HUES6 (cell line): ENCODE measurements around the gene CACNG6.
A peak's percentile ranks its signal among the peaks of the same experiment; 100 is the strongest.

ENCODE experiments used
- H3K27ac ChIP-seq: 2 replicates; pipeline ENCODE4 v1.7.0; 2013; ENCODE audit warnings: low read depth, mild to moderate bottlenecking, low read length, inconsistent platforms
- H3K27me3 ChIP-seq: 2 replicates; pipeline ENCODE4 v1.6.1; 2013; ENCODE audit warnings: low read length; ENCODE audit not compliant: control insufficient read depth, insufficient read depth
- H3K36me3 ChIP-seq: 2 replicates; pipeline ENCODE4 v1.6.1; 2013; ENCODE audit warnings: low read length; ENCODE audit not compliant: control insufficient read depth, insufficient read depth
- H3K4me1 ChIP-seq: 2 replicates; pipeline ENCODE4 v1.6.1; 2013; ENCODE audit warnings: low read length; ENCODE audit not compliant: control insufficient read depth, insufficient read depth
- H3K4me3 ChIP-seq: 2 replicates; pipeline ENCODE4 v1.5.1; 2013; ENCODE audit warnings: low read depth, low read length
- H3K9ac ChIP-seq: one replicate; pipeline ENCODE4 v1.6.1; 2013; ENCODE audit warnings: mild to moderate bottlenecking, low read length
- H3K9me3 ChIP-seq: 2 replicates; pipeline ENCODE4 v1.6.1; 2013; ENCODE audit warnings: low read depth, low read length; ENCODE audit not compliant: control insufficient read depth, insufficient read depth

Gene CACNG6

DNA sequence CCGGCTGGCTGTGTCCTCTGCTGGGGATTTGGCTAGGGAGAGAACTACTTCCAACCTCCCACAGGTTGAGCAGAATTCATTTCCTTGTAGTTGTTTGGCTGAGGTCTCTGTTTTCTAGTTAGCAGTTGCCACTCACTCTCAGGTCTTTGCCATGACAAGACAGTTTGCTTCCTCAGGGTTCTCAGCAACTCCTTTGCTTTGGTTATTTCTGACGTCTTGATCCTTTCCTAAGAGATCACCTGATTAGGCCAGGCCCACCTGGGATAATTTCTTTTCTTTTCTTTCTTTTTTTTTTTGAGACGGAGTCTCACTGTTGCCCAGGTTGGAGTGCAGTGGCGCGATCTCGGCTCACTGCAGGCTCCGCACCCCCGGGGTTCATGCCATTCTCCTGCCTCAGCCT is 38.1 kb upstream of the CACNG6 start:
- Histone ChIP-seq H3K4me1 (peaks cover 13% of the 10 kb centered on the region; the same call in 1 of the 2 replicates), H3K9ac (no peak overlapping the region), H3K4me3 (no peak overlapping the region), H3K27me3 (peaks cover 14% of the 10 kb centered on the region), H3K36me3 (no peaks in the 10 kb centered on the region), H3K9me3 (no peaks in the 10 kb centered on the region), H3K27ac (no peak overlapping the region)

GRCh38 chr19:53957448-53958167 is 33.8 kb upstream of the CACNG6 start:
- Histone ChIP-seq H3K36me3 (no peaks in the 10 kb centered on the region), H3K27me3 (peaks cover 52% of the 10 kb centered on the region), H3K27ac (no peak overlapping the region), H3K9me3 (no peaks in the 10 kb centered on the region), H3K4me3 (peak overlapping the region; percentile 37), H3K4me1 (peaks cover 29% of the 10 kb centered on the region), H3K9ac (no peak overlapping the region)

- no peak overlapping the region for H3K9ac ChIP-seq
- H3K27me3 ChIP-seq, result peaks cover 55% of the 10 kb centered on the region
- H3K27ac ChIP-seq, result no peak overlapping the region
- peak overlapping the region; percentile 37 for H3K4me3 ChIP-seq
- peaks cover 29% of the 10 kb centered on the region for H3K4me1 ChIP-seq
- H3K36me3 ChIP-seq, result no peaks in the 10 kb centered on the region
- no peaks in the 10 kb centered on the region for H3K9me3 ChIP-seq
Measured at GRCh38 chr19:53958168-53958571, 33.3 kb upstream of the CACNG6 start.

GRCh38 chr19:53958823-53959757 is 32.3 kb upstream of the CACNG6 start:
- Histone ChIP-seq H3K27me3 (peaks cover 64% of the 10 kb centered on the region), H3K9ac (no peak overlapping the region), H3K27ac (no peak overlapping the region), H3K4me1 (peaks cover 29% of the 10 kb centered on the region), H3K4me3 (peak overlapping the region; percentile 52), H3K9me3 (no peaks in the 10 kb centered on the region), H3K36me3 (no peaks in the 10 kb centered on the region)

- Histone ChIP-seq H3K9ac (peak overlapping the region; percentile 16), H3K27me3 (peaks cover 75% of the 10 kb centered on the region), H3K4me1 (peaks cover 29% of the 10 kb centered on the region), H3K4me3 (peak overlapping the region; percentile 41), H3K9me3 (no peaks in the 10 kb centered on the region), H3K36me3 (peaks cover 4% of the 10 kb centered on the region; the same call in 1 of the 2 replicates), H3K27ac (no peak overlapping the region)
Measured at GRCh38 chr19:53960187-53960586, 31.2 kb upstream of the CACNG6 start.

- peaks cover 29% of the 10 kb centered on the region for H3K4me1 ChIP-seq
- peaks cover 4% of the 10 kb centered on the region; the same call in 1 of the 2 replicates for H3K36me3 ChIP-seq
- H3K9me3 ChIP-seq, result no peaks in the 10 kb centered on the region
- no peak overlapping the region for H3K9ac ChIP-seq
- peaks cover 78% of the 10 kb centered on the region for H3K27me3 ChIP-seq
- H3K4me3 ChIP-seq, result peak overlapping the region; percentile 41
- no peak overlapping the region for H3K27ac ChIP-seq
Measured at GRCh38 chr19:53960886-53961285, 30.6 kb upstream of the CACNG6 start.

DNA sequence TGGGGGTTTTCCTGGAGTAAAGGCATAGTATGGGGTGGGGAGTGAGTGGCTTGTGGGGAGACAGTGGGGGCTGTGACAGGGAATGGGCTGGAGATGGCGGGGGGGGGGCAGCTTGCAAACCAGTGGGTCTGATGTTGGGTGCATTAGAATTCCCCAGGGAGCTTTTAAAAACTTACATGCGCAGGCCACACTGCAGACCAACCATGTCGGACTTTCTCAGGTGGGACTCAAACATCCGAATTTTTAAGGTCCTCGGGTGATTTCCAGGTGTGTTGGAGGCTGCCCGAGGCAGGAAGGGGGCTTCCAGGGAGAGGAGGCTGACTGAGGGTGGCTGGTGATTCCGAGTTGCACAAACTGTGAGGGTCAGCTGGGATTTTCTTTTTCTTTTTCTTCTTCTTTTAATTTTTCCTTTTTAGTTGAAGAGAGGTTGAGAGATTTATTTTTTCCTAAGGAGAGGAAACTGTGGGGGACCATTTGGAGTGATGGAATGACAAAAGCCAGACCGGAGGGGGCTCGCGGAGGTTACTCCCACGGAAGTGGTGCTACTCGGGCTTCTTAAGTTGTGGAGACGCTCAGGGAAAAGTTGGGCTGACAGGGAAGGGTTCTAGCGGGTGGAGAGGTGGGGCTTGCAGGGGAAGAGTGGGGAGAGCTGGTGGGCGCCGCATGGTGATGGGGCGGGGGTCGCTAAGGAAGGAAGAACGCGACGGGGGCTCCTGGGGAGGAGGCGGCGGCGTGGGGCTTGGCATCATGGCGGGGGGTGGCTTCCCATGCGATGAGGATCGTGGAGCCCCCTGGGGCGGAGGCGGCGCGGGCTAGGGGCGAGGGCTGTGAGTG is 29.7 kb upstream of the CACNG6 start:
- H3K9me3 ChIP-seq, result no peaks in the 10 kb centered on the region
- H3K4me1 ChIP-seq, result peaks cover 29% of the 10 kb centered on the region
- peak overlapping the region; percentile 68 for H3K4me3 ChIP-seq
- no peak overlapping the region for H3K27ac ChIP-seq
- H3K27me3 ChIP-seq, result peaks cover 78% of the 10 kb centered on the region
- peaks cover 4% of the 10 kb centered on the region; the same call in 1 of the 2 replicates for H3K36me3 ChIP-seq
- peak overlapping the region; percentile 44 for H3K9ac ChIP-seq

DNA sequence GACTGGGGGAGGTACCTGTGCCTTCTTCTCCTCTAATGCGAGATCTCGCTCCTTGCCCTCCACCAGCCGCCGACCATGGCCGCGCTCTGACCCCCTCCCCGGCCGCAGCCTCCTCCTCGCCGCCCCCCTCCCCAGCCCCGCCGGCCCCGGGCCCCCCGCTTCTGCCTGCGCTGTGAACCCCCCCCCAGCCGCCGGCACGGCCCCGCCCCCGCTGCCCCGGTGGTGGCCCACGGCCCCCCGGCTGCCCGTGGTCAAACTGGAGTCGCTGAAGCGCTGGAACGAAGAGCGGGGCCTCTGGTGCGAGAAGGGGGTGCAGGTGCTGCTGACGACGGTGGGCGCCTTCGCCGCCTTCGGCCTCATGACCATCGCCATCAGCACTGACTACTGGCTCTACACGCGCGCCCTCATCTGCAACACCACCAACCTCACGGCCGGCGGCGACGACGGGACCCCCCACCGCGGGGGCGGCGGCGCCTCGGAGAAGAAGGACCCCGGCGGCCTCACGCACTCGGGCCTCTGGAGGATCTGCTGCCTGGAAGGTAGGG is 28.5 kb upstream of the CACNG6 start, which contains the start of gene CACNG8:
Gene CACNG8 (plus strand): TSS at position 51 of the 545 bp plus-strand sequence.
- Histone ChIP-seq H3K27ac (no peak within 1 kb of the TSS), H3K4me3 (peak within 1 kb of the TSS; percentile 68), H3K4me1 (peaks cover 19% of the 10 kb centered on the region), H3K27me3 (peaks cover 67% of the 10 kb centered on the region), H3K36me3 (peaks cover 4% of the 10 kb centered on the region; the same call in 1 of the 2 replicates), H3K9me3 (no peaks in the 10 kb centered on the region), H3K9ac (peak within 1 kb of the TSS; percentile 44)

GRCh38 chr19:53965091-53965490 is 26.3 kb upstream of the CACNG6 start:
- peaks cover 4% of the 10 kb centered on the region; the same call in 1 of the 2 replicates for H3K36me3 ChIP-seq
- no peak overlapping the region for H3K27ac ChIP-seq
- H3K9me3 ChIP-seq, result no peaks in the 10 kb centered on the region
- peaks cover 10% of the 10 kb centered on the region for H3K4me1 ChIP-seq
- peaks cover 48% of the 10 kb centered on the region for H3K27me3 ChIP-seq
- H3K4me3 ChIP-seq, result no peak overlapping the region
- no peak overlapping the region for H3K9ac ChIP-seq

- H3K36me3 ChIP-seq, result peaks cover 4% of the 10 kb centered on the region; the same call in 1 of the 2 replicates
- H3K27me3 ChIP-seq, result peaks cover 30% of the 10 kb centered on the region
- no peaks in the 10 kb centered on the region for H3K9me3 ChIP-seq
- peaks cover 6% of the 10 kb centered on the region; the same call in 1 of the 2 replicates for H3K4me1 ChIP-seq
- H3K4me3 ChIP-seq, result no peak overlapping the region
- H3K27ac ChIP-seq, result no peak overlapping the region
- H3K9ac ChIP-seq, result no peak overlapping the region
Measured at GRCh38 chr19:53966931-53967330, 24.5 kb upstream of the CACNG6 start.
